HG03066 (cell line): ENCODE results near the gene COL5A2.

ENCODE experiments used
- ATAC-seq: cut with Tn5 transposase; IDR thresholded peaks from one replicate; pipeline ENCODE4 v1.9.1; 2021; ENCODE audit warnings: low read depth; ENCODE audit not compliant: unreplicated experiment

COL5A2 gene

GRCh38 chr2:189111063-189111715 is 68.4 kb downstream of the COL5A2 start:
- no peak for ATAC-seq

GRCh38 chr2:189109921-189110397 is 69.6 kb downstream of the COL5A2 start:
- peak; percentile 87 for ATAC-seq

GRCh38 chr2:189104934-189105333 is 74.6 kb downstream of the COL5A2 start:
- no peak for ATAC-seq

- ATAC-seq, result no peak
These were observed 76.8 kb downstream of the COL5A2 start for GRCh38 chr2:189102735-189103134.

- no peak for ATAC-seq
These were observed 81.6 kb downstream of the COL5A2 start for GRCh38 chr2:189097934-189098333.

GRCh38 chr2:189096769-189097447 is 82.7 kb downstream of the COL5A2 start:
- ATAC-seq, result no peak

- ATAC-seq, result no peak
These were observed 84.5 kb downstream of the COL5A2 start for GRCh38 chr2:189095101-189095500.

GRCh38 chr2:189092936-189093335 is 86.6 kb downstream of the COL5A2 start:
- no peak for ATAC-seq

- no peak for ATAC-seq
These were observed 88.3 kb downstream of the COL5A2 start for GRCh38 chr2:189091253-189091652.

- no peak for ATAC-seq
These were observed 90.9 kb downstream of the COL5A2 start for GRCh38 chr2:189088591-189089205.

GRCh38 chr2:189086710-189087109 is 92.9 kb downstream of the COL5A2 start:
- no peak for ATAC-seq

- ATAC-seq, result no peak
These were observed 93.3 kb downstream of the COL5A2 start for GRCh38 chr2:189086250-189086649.

GRCh38 chr2:189083606-189084005 is 96.0 kb downstream of the COL5A2 start:
- ATAC-seq, result no peak

GRCh38 chr2:189083106-189083505 is 96.5 kb downstream of the COL5A2 start:
- no peak for ATAC-seq

- ATAC-seq, result no peak
These were observed 97.1 kb downstream of the COL5A2 start for GRCh38 chr2:189082376-189082975.

- ATAC-seq, result no peak
These were observed 103.0 kb downstream of the COL5A2 start for GRCh38 chr2:189076572-189076971.

GRCh38 chr2:189076120-189076519 is 103.4 kb downstream of the COL5A2 start:
- ATAC-seq, result no peak

GRCh38 chr2:189074506-189074905 is 105.1 kb downstream of the COL5A2 start:
- ATAC-seq, result no peak

- no peak for ATAC-seq
These were observed 107.5 kb downstream of the COL5A2 start for GRCh38 chr2:189072036-189072435.

- ATAC-seq, result no peak
These were observed 109.5 kb downstream of the COL5A2 start for GRCh38 chr2:189069855-189070619.

- ATAC-seq, result no peak
These were observed 113.5 kb downstream of the COL5A2 start for GRCh38 chr2:189066037-189066436.
